ENCODE measurements around the gene FOXL2NB.

FOXL2NB gene

GRCh38 chr3:138945709-138946662, 1.0 kb upstream of the FOXL2NB start:
- peak; percentile 45 for DNase-seq

- DNase-seq, result no peak
These were observed 591 bp downstream of the FOXL2NB start for GRCh38 chr3:138947495-138948121.

DNA sequence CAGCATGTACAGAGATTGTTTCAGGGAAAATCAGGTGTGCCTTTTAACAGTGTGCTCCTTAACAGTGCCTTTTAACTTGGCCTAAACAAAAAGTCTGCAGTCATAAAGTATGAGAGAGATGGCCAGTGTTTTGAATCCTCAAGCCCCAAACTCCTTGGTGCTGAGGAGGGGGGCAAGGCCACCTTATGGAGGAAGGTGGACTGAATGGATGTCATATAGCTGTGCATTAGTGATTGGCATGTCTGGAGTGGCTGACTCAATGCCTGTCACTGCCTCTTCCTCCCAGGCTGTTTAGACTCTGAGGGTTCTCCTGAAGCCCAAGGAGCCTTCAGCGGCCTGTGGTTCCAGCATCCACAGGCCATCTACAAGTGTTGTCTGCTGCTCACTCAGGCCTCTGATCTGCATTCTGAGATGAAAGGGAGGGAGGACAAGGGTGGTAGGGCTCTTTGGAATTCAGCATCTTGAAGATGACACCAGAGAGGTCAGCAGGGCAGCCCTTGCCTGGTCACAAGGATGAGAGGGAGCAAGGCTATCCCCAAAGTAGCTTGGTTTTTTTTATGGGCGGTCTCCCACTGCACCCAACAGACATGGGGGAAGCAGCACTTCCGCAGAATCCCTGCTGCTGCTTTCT, 1.5 kb downstream of the FOXL2NB start:
- DNase-seq, result no peak

- DNase-seq, result no peak
These were observed 2.0 kb downstream of the FOXL2NB start for GRCh38 chr3:138949002-138949418.

DNA sequence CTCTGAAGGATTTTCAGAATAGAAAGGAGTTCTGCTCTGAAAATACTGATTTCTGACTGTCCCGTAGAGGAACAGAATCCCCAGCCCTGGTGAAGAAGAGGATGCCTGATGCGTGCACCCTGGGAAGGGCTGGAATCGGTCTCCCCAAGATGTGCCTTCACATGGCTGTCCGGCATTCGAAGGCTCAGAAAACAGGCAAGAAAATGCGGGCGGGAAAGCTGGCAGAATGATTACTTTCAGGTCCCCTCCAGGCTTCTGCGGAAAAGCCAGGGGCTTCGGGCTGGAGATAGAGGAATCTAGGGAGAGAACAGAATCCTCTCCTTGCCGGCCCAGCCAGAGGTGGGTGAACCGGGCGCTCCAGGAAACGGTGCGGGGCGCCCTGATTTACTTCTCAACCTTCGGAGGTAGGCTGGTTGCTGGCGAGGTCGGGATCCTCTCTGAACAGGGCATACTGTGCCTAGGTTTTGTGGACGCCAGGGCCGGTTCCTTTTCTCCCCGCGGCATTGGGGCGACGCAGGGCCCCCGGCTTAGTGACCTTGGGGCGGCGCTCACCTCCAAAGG, 2.5 kb downstream of the FOXL2NB start:
- DNase-seq, result no peak

- DNase-seq, result peak; percentile 48
These were observed 3.1 kb downstream of the FOXL2NB start for GRCh38 chr3:138950006-138950644.

GRCh38 chr3:138950701-138951100, 3.7 kb downstream of the FOXL2NB start:
- DNase-seq, result no peak

DNA sequence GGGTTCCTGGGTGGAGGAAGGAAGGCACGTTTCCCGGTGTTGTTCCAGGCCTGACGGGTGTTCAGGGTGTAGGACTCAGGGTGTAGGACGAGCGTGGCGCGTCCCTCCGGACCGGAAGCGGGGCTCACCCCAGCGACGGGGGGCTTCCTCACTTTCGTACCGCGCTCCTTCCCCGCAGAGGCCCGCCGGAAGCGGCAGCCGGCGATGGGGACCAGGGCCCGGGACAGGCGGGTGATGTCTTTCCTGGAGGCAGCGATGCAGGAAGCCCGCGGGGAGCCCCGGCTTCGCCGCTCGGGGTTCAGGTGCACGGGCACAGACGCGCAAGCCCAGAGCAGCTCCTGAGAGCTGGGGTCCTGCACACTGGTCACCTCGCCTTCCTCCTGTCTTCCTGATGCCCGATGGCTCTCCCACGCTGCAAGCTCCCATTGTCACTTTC, 13.4 kb downstream of the FOXL2NB start:
- no peak for DNase-seq

DNA sequence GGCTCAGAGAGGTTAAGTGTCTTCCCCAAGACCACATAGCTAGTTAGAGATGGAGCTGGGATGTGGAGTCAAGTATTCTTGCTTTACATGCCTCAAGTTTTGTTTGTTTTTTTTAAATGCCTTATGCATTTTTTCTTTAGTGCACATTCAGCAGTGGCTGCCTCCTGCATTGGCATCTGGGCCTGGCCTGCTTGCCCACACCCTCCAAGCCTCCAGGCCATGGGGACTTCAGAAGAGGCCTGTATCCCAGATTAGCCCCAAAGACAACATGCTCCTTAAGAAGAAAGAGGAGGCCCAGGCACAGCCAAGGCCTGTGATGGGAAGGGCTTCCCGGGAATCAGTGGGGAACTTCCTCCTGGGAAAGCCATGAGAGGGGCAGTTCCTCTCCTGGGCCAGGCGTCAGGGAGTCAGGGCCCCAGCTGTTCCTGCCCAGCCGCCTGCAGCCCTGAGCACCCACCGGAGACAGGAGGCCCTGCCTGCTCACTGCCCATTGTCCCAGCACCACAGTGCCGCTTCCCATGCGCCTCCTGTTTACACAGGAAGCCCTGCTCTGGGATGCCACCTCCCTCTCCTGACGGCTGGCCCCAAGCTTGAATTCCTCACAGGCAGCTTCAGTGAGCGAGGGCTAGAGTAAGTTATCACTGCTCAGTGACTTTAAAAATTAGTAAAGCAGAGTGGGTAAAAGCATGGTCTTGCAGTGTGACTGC, 16.0 kb downstream of the FOXL2NB start:
- no peak for DNase-seq

- DNase-seq, result no peak
These were observed 17.2 kb downstream of the FOXL2NB start for GRCh38 chr3:138964264-138964663.

DNA sequence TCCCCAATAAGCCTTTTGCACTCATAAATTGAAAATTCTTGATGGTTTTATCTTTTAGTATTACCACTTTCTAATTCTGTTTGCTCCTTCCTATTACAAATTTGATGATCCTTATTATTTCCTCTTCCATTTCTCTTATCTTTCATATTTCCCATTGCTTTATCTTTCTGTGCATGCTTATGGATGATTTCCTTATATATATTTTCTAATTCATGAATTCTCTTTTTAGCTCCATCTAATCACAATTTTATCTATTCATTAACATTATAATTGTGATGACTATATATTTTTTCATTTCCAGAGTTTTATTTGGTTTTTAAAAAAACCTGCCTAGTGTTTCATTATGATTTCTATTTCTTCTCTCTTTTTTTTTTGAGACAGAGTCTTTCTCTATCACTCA, 17.9 kb downstream of the FOXL2NB start:
- no peak for DNase-seq

GRCh38 chr3:138971766-138972320, 24.8 kb downstream of the FOXL2NB start:
- DNase-seq, result peak; percentile 74

- no peak for DNase-seq
These were observed 25.9 kb downstream of the FOXL2NB start for GRCh38 chr3:138972941-138973340.

GRCh38 chr3:138974462-138974861, 27.4 kb downstream of the FOXL2NB start:
- DNase-seq, result no peak

DNA sequence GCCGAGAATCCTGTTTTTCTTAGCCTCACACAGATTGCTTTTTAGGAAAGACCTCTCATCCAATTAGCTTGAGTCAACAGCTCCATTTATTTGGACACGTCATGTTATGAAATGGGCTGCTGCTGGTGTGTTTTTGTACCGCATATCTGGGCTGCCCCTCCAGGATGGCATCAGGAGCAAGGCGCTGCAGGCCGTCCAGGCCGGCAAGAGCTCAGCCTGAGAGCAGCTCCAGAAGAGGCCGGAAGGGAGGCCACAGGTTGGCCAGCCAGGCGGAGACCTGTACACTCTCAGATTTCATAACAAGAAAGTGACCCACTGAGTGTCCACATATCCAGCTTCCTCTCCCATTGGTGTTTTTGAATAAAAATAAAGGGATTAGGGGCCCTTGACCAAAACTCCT, 28.3 kb downstream of the FOXL2NB start:
- no peak for DNase-seq

GRCh38 chr3:138976047-138976446, 29.0 kb downstream of the FOXL2NB start:
- no peak for DNase-seq

DNA sequence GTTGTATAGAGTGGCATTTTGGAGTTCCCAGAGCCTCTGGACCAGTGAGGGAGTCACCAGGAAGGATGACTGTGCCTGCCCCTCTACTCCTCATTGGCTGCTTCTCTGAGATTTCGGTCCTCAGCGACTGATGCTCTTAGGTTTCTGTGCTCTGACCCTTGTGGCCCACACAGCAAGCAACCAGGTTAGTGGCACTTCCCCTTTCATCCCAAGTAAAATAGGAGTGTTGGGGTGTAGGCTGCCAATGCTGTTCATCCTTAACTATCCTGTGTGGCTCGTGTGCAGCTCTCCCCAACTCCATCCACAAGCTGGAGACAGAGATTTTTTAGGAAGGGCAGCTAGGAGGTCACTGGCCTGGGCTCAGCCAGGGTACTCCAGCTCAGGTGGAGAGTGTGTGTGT, 37.8 kb downstream of the FOXL2NB start:
- no peak for DNase-seq

GRCh38 chr3:138985932-138986331, 38.9 kb downstream of the FOXL2NB start:
- DNase-seq, result no peak

DNA sequence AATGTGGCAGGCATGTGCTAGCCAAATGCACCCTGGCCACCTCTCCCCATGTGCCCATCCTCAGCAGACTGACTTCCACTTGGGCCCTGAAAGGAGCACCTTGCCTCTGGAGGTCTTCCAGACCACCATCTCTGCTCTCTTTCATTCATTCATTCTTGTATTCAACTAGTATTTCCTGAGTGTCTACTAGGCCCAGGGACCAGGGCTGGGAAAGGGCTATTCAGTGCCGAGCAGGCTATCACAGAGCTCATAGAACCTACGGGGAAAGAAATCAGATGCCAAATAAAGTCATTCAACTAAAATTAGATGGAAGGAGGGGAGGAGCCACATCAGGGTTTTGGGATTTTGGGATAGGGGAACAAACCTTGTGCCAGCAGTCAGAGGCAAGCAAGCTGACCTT, 40.2 kb downstream of the FOXL2NB start:
- no peak for DNase-seq

GRCh38 chr3:138995706-138996105, 48.7 kb downstream of the FOXL2NB start:
- DNase-seq, result no peak

All from NCI-H2171 treated with DMSO at 0.1 percent for 48 hours (cell line).